SK-N-DZ (cell line): ENCODE results near the gene UPK2.
"Not testable (repeated sequence)": the region's sequence is repeated elsewhere in the genome, so short reads cannot be mapped to it uniquely, and the experiment has no call there.

Source experiments
- DNase-seq: peaks from one replicate; pipeline ENCODE4 v3.0.0-alpha.2; 2015; ENCODE audit warnings: low spot score
- small RNA-seq, 2 experiments: library from RNA; depleted of rRNA; stranded (forward); fragments of <200 nt; gene quantifications; one replicate each; pipeline ENCODE3, GENCODE V24; 2014

Gene UPK2

DNA sequence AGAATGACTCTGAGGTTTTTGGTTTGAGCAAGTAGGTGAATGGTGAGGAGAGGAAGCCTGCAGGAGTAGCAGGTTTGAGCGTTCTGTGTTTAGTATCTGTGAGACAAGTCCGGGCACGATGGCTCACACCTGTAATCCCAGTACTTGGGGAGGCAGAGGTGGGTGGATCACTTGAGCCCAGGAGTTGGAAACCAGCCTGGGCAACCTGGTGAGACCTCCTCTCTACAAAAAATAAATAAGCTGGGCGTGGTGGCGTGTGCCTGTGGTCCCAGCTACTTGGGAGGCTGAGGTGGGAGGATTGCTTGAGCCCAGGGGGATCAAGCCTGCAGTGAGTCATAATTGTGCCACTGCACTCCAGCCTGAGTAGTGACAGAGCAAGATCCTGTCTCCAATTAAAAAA lies 32.2 kb downstream of the UPK2 start:
- no peak for DNase-seq

DNA sequence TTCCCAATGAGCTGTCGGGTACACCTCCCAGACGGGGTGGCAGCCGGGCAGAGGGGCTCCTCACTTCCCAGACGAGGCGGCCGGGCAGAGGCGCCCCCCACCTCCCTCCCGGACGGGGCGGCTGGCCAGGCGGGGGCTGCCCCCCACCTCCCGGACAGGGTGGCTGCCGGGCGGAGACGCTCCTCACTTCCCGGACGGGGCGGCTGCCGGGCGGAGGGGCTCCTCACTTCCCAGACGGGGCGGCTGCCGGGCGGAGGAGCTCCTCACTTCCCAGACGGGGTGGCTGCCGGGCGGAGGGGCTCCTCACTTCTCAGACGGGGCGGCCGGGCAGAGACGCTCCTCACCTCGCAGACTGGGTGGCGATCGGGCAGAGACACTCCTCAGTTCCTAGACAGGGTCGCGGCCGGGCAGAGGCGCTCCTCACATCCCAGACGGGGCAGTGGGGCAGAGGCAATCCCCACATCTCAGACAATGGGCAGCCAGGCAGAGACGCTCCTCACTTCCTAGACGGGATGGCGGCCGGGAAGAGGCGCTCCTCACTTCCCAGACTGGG lies 35.5 kb downstream of the UPK2 start:
- DNase-seq, result not testable (repeated sequence)

DNA sequence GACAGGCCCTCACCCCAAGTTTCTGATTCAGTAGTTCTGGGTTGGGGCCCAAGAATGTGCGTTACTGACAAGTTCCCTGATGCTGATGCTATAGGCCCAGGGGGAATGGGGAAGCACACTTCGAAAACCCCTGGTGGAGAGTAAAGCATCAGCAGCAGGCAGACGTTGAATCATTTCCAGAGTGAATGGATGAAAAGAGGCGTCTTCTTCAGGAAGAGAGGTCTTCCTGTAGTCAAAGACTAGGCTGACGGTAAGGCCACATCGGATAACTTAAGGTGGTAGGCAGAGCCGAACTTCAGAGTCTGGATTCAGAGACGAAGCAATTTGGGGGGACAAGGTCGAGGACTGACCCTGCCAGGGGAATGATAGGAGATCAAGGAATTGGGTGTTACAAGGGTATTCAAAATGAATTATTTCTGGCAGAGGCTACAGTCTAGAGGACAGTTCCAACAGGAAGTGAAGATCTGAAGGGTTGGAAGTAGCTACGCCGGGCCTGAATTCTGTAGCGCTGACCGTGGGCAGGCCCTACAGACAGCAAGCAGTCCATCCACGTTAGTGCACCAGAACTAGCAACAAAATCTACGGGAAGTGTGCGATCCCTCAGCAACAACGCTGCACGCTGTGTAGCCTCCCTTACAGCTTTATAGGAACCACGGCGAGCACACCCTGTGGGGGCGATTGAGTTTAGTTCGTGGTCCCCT lies 41.0 kb downstream of the UPK2 start:
- DNase-seq, result no peak

DNA sequence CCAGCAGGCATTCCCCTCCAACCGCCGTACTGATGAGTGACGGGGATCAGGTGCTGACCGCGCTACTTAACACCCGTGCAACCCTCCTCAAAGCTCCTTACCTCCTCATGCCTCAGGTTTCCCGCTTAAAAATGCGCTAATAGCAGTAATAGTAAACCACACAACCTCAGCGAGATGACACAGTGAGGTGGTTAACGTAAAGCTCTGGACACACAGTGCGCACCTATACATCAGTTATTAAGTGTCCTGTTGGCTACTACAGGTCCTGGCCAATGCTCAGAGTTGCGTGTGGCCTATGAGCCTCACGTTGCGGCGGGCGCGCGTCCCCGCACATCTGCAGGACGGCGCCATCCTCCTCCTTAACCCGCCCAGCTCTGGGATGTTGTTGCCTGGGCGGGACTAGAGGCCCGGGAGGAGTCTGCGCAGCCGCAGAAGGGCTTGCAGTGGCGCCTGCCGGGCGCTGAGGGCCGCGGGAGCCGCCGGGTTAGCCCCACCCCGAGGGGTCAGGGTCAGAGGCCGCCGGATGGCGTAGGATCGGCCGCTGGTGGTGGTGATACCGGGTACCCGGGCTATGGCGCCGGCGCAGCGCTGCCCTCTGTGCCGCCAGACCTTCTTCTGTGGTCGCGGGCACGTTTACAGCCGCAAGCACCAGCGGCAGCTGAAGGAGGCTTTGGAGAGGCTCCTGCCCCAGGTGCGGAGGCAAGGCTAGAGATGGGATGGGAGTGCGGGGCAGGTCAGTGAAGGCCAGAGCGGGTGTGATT lies 41.7 kb downstream of the UPK2 start, which contains the start of gene CENATAC:
CENATAC (plus strand) TSS at position 512 of the 761 bp plus-strand sequence; CDS start at position 572, 60 bp downstream.
- peak; percentile 87 for DNase-seq

DNA sequence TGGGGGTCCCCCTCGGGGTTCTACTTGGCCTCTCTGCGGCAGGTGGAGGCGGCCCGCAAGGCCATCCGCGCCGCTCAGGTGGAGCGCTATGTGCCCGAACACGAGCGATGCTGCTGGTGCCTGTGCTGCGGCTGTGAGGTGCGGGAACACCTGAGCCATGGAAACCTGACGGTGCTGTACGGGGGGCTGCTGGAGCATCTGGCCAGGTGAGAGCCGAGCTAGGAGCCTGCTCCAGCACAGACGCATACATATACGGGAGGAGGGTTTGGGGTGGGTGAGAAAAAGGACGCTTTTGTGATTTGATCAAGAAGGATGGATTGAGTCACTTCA lies 42.3 kb downstream of the UPK2 start:
- DNase-seq, result no peak

DNA sequence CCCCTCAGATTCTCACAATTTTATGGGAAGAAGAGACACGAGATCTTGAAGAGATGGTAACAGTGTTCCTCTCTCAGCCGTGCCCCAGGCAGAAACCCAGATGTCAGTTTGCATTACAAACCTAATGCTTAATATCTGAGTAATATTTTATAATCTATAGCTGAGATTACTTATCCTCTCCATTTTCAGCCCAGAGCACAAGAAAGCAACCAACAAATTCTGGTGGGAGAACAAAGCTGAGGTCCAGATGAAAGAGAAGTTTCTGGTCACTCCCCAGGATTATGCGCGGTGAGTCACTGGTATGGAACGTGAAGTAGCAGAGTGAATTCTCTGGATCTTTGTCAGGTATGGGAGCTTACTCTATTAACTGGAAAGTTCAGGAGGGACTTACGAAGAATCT lies 42.7 kb downstream of the UPK2 start:
- DNase-seq, result no peak

DNA sequence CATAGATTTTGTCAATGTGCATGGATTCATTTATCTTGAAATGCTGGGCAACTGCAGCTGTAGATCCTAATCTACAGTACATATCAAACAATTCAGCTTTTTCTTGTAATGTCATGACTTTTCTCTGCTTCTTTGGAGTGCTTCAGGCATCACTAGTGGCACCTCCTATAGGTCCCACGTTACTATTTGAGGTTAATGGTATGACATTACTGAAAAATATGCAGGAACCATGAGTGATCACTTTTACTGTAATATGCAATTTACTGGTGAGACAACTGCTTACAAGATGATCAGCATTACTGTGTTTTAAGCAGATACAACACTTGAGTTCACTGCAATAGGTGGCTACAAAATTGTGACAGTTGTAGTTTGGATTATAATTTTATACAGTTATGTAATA lies 44.8 kb downstream of the UPK2 start:
- DNase-seq, result no peak

DNA sequence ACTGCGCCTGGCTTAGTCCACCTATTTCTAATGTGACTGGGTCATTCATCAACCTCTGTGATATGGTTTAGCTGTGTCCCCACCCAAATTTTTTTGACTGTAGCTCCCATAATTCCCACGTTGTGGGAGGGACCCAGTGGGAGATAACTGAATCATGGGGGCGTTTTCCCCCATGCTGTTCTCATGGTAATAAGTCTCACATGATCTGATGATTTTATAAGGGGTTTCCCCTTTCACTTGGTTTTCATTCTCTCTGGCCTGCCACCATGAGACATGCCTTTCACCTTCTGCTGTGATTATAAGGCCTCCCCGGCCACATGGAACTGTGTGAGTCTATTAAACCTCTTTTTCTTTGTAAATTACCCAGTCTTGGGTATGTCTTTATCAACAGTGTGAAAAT lies 50.6 kb downstream of the UPK2 start:
- no peak for DNase-seq

Small RNA genes lying within 50 kb of the gene (small RNA-seq; reads per million reads assigned to genes)
- gene AP003392.2 (0 to 0.03 reads per million in 2 experiments), gene MIR4492 (0 reads per million in 2 experiments), gene RF00017 (0 reads per million in 2 experiments), gene RF00019 (0 reads per million in 2 experiments), gene RN7SL688P (0 reads per million in 2 experiments)
